Osteoblast (primary cell): Measurements from ENCODE around the gene CNGA4. TPM values are rescaled to one million over a fixed set of nuclear protein-coding genes. Genes with fewer than 3 reads are reported as not detected.

Source experiments
- DNase-seq: peaks from one replicate; pipeline ENCODE4 v3.0.0; 2011; ENCODE audit warnings: low spot score, mixed read lengths; ENCODE audit not compliant: insufficient read length; ENCODE audit errors: missing footprints
- H2AFZ ChIP-seq: 2 replicates; pipeline ENCODE4 v1.6.0; 2011; ENCODE audit warnings: mild to moderate bottlenecking, low read length
- H3K27ac ChIP-seq: 2 replicates; pipeline ENCODE4 v1.5.1; 2011; ENCODE audit warnings: mild to moderate bottlenecking, low read depth, low read length, moderate library complexity
- H3K27me3 ChIP-seq: 2 replicates; pipeline ENCODE4 v1.6.0; 2012; ENCODE audit warnings: mild to moderate bottlenecking, control low read depth, inconsistent platforms, low read length, moderate library complexity; ENCODE audit not compliant: insufficient read depth
- H3K36me3 ChIP-seq: 2 replicates; pipeline ENCODE4 v1.5.1; 2011; ENCODE audit warnings: mild to moderate bottlenecking, low read length, control low read depth, moderate library complexity; ENCODE audit not compliant: insufficient read depth
- H3K4me1 ChIP-seq: 2 replicates; pipeline ENCODE4 v1.5.1; 2011; ENCODE audit warnings: mild to moderate bottlenecking, low read length, control low read depth, moderate library complexity; ENCODE audit not compliant: insufficient read depth
- H3K4me2 ChIP-seq: 2 replicates; pipeline ENCODE4 v1.6.0; 2011; ENCODE audit warnings: mild to moderate bottlenecking, low read length; ENCODE audit not compliant: insufficient read depth
- H3K4me3 ChIP-seq: fragments of 200-600 bp; sonication (generic); 3 replicates; pipeline ENCODE4 v1.5.1; 2012; ENCODE audit warnings: mild to moderate bottlenecking, low read length, inconsistent platforms; ENCODE audit not compliant: insufficient read depth
- H3K79me2 ChIP-seq: 2 replicates; pipeline ENCODE4 v1.6.0; 2012; ENCODE audit warnings: mild to moderate bottlenecking, low read length, control low read depth, inconsistent platforms; ENCODE audit not compliant: insufficient read depth
- H3K9me3 ChIP-seq: 2 replicates; pipeline ENCODE4 v1.5.1; 2011; ENCODE audit warnings: low read depth, low read length, control low read depth
- H4K20me1 ChIP-seq: 2 replicates; pipeline ENCODE4 v1.6.0; 2012; ENCODE audit warnings: mild to moderate bottlenecking, low read length, control low read depth; ENCODE audit not compliant: insufficient read depth
- CTCF ChIP-seq: IDR thresholded peaks from 2 replicates; pipeline ENCODE4 v1.5.1; 2011; ENCODE audit warnings: mild to moderate bottlenecking, low read depth, low read length, moderate library complexity; ENCODE audit errors: extremely low read depth
- total RNA-seq: library from RNA; depleted of rRNA; stranded (reverse); fragments of >200 nt; gene quantifications from 2 replicates; pipeline ENCODE4 v1.2.3, GENCODE V29; 2012

The CNGA4 gene
- total RNA-seq, 1 donor, result under 0.01 TPM

- Histone ChIP-seq H3K4me3 (no peak overlapping the region), H3K9me3 (no peaks in the 10 kb centered on the region), H2AFZ (peak overlapping the region; percentile 4), H4K20me1 (no peaks in the 10 kb centered on the region), H3K27ac (no peak overlapping the region), H3K79me2 (no peaks in the 10 kb centered on the region), H3K4me1 (no peaks in the 10 kb centered on the region), H3K4me2 (no peak overlapping the region), H3K27me3 (peaks cover 11% of the 10 kb centered on the region), H3K36me3 (no peaks in the 10 kb centered on the region)
- DNase-seq, result no peak
- TF ChIP-seq CTCF, result no peak
Observed at GRCh38 chr11:6268820-6269219, 29.9 kb downstream of the CNGA4 start.

- H3K79me2 ChIP-seq, result no peaks in the 10 kb centered on the region
- no peaks in the 10 kb centered on the region for H3K4me1 ChIP-seq
- H4K20me1 ChIP-seq, result no peaks in the 10 kb centered on the region
- H3K27me3 ChIP-seq, result peaks cover 7% of the 10 kb centered on the region
- H3K27ac ChIP-seq, result no peak overlapping the region
- DNase-seq, result no peak
- H3K4me2 ChIP-seq, result no peak overlapping the region
- TF ChIP-seq CTCF, result no peak
- H3K9me3 ChIP-seq, result no peaks in the 10 kb centered on the region
- no peaks in the 10 kb centered on the region for H3K36me3 ChIP-seq
- H2AFZ ChIP-seq, result no peak overlapping the region
- H3K4me3 ChIP-seq, result no peak overlapping the region
Observed at GRCh38 chr11:6269994-6270393, 31.1 kb downstream of the CNGA4 start.

- Histone ChIP-seq H3K36me3 (no peaks in the 10 kb centered on the region), H3K9me3 (no peaks in the 10 kb centered on the region), H4K20me1 (no peaks in the 10 kb centered on the region), H3K4me2 (no peak overlapping the region), H3K27ac (no peak overlapping the region), H3K27me3 (peaks cover 3% of the 10 kb centered on the region), H2AFZ (no peak overlapping the region), H3K4me3 (no peak overlapping the region), H3K79me2 (no peaks in the 10 kb centered on the region), H3K4me1 (no peaks in the 10 kb centered on the region)
- no peak for TF ChIP-seq CTCF
- no peak for DNase-seq
Observed at GRCh38 chr11:6270584-6271246, 31.8 kb downstream of the CNGA4 start.

GRCh38 chr11:6271598-6271997 is 32.7 kb downstream of the CNGA4 start:
- no peak for DNase-seq
- H3K36me3 ChIP-seq, result no peaks in the 10 kb centered on the region
- TF ChIP-seq CTCF, result no peak

More at GRCh38 chr11:6271598-6271997, 32.7 kb downstream of the CNGA4 start:
- no peak overlapping the region for H2AFZ ChIP-seq
- H3K4me3 ChIP-seq, result no peak overlapping the region
- H3K9me3 ChIP-seq, result no peaks in the 10 kb centered on the region
- no peaks in the 10 kb centered on the region for H3K4me1 ChIP-seq
- H3K4me2 ChIP-seq, result no peak overlapping the region
- no peaks in the 10 kb centered on the region for H3K27me3 ChIP-seq
- no peaks in the 10 kb centered on the region for H4K20me1 ChIP-seq
- H3K27ac ChIP-seq, result no peak overlapping the region
- H3K79me2 ChIP-seq, result no peaks in the 10 kb centered on the region
